ENCODE results near the gene LTBP2. TPM values are rescaled to one million over a fixed set of nuclear protein-coding genes. Genes with fewer than 3 reads are reported as not detected.

Gene LTBP2
- total and polyA plus RNA-seq, 2 of the 8 experiments (the other 6 are each of a cell fraction or from before 2014, with no cell fraction given), result 0.48 to 0.89 TPM

- no peak for TF ChIP-seq CHD7 (IDR thresholded peaks at IDR 0.05; ENCODE audit: insufficient replicate concordance, low read length)
- no peak for TF ChIP-seq TBP (IDR thresholded peaks at IDR 0.05; ENCODE audit: low read depth, low read length)
- no peak for TF ChIP-seq JUN (IDR thresholded peaks at IDR 0.05; ENCODE audit: low read depth, low read length)
- TF ChIP-seq E2F6 (IDR thresholded peaks at IDR 0.05), result no peak
These were observed 33.6 kb downstream of the LTBP2 start (continued) for GRCh38 chr14:74578479-74578878.

Measured in H1 (cell line).